Measurements from ENCODE around the gene IGF2R. TPM values are rescaled to one million over a fixed set of nuclear protein-coding genes. Genes with fewer than 3 reads are reported as not detected.

The IGF2R gene
- total RNA-seq, 1 experiment from 2014 or later, result 160 TPM

- no peaks in the 10 kb centered on the region for H3K27me3 Mint-ChIP-seq (ENCODE audit: insufficient read depth, unreplicated experiment)
- no peak overlapping the region for H3K27ac Mint-ChIP-seq (ENCODE audit: low read depth, unreplicated experiment)
- ChIA-PET POLR2A (interaction anchor here (0.9 to 1.7 kb wide), 3 partner anchors 9 to 22 kb away, joined by 3 to 6 read pairs (median 4); no protein-coding TSS in a partner anchor), CTCF (interaction anchor here (0.5 to 0.6 kb wide), 2 partner anchors 10 to 28 kb away, joined by 3 to 4 read pairs; no protein-coding TSS in a partner anchor)
- no peak for TF ChIP-seq CTCF (IDR thresholded peaks at IDR 0.05; ENCODE audit: unreplicated experiment)
- no peaks in the 10 kb centered on the region for H3K9me3 Mint-ChIP-seq (ENCODE audit: unreplicated experiment)
- H3K4me1 Mint-ChIP-seq (ENCODE audit: insufficient read depth, unreplicated experiment), result peaks cover 29% of the 10 kb centered on the region
- DNase-seq (ENCODE audit: unreplicated experiment), result no peak
- H3K4me3 Mint-ChIP-seq (ENCODE audit: unreplicated experiment), result no peak overlapping the region
- no peaks in the 10 kb centered on the region for H3K36me3 Mint-ChIP-seq (ENCODE audit: insufficient read depth, unreplicated experiment)
- intact Hi-C loops (cut with micrococcal nuclease), result no loop called here
- BruUV-seq (replicated peaks), result no TSS peak
Observed at GRCh38 chr6:159957071-159957673, 11.7 kb upstream of the IGF2R start.

- BruUV-seq (replicated peaks), result no TSS peak
- Mint-ChIP-seq H3K9me3 (ENCODE audit: unreplicated experiment) (no peaks in the 10 kb centered on the region), H3K27me3 (ENCODE audit: insufficient read depth, unreplicated experiment) (no peaks in the 10 kb centered on the region), H3K27ac (ENCODE audit: low read depth, unreplicated experiment) (no peak overlapping the region), H3K4me3 (ENCODE audit: unreplicated experiment) (no peak overlapping the region), H3K36me3 (ENCODE audit: insufficient read depth, unreplicated experiment) (no peaks in the 10 kb centered on the region), H3K4me1 (ENCODE audit: insufficient read depth, unreplicated experiment) (peaks cover 22% of the 10 kb centered on the region)
- ChIA-PET POLR2A (interaction anchor here (0.7 kb wide), 1 partner anchor 17 kb away, joined by 4 read pairs; no protein-coding TSS in a partner anchor), CTCF (interaction anchor here (0.5 kb wide), 1 partner anchor 83 kb away, joined by 3 read pairs; no protein-coding TSS in a partner anchor)
- intact Hi-C loops (cut with micrococcal nuclease), result no loop called here
- DNase-seq (ENCODE audit: unreplicated experiment), result no peak
- no peak for TF ChIP-seq CTCF (IDR thresholded peaks at IDR 0.05; ENCODE audit: unreplicated experiment)
Observed at GRCh38 chr6:159959165-159959975, 9.5 kb upstream of the IGF2R start.

DNA sequence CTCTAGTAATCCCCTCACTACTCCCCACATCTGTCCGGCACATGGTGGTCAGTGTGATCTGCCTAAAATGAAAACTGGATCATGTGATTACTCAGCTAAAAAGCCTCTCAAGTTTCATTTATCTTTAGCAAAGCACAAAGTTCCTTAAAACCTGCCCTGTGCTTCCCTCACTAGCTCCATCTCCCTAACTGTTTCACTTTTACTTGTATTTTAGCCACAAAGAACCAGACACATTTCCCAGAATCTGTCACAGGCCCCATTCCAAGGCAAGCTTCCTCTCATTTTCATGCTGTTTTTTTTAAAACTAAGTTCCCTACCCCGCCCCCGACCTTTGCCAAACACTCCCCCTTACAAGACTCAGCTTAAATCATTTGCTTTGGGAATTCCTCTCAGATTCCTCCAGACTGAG is 8.9 kb upstream of the IGF2R start:
- Mint-ChIP-seq H3K4me3 (ENCODE audit: unreplicated experiment) (no peak overlapping the region), H3K27ac (ENCODE audit: low read depth, unreplicated experiment) (no peak overlapping the region), H3K27me3 (ENCODE audit: insufficient read depth, unreplicated experiment) (no peaks in the 10 kb centered on the region), H3K4me1 (ENCODE audit: insufficient read depth, unreplicated experiment) (peaks cover 22% of the 10 kb centered on the region), H3K36me3 (ENCODE audit: insufficient read depth, unreplicated experiment) (no peaks in the 10 kb centered on the region), H3K9me3 (ENCODE audit: unreplicated experiment) (no peaks in the 10 kb centered on the region)
- no TSS peak for BruUV-seq (replicated peaks)
- TF ChIP-seq CTCF (IDR thresholded peaks at IDR 0.05; ENCODE audit: unreplicated experiment), result no peak
- intact Hi-C loops (cut with micrococcal nuclease), result no loop called here
- CTCF ChIA-PET, result interaction anchor here (0.7 kb wide), 1 partner anchor 89 kb away, joined by 3 read pairs; no protein-coding TSS in a partner anchor
- POLR2A ChIA-PET, result no interaction called here
- no peak for DNase-seq (ENCODE audit: unreplicated experiment)

- Mint-ChIP-seq H3K9me3 (ENCODE audit: unreplicated experiment) (no peaks in the 10 kb centered on the region), H3K4me1 (ENCODE audit: insufficient read depth, unreplicated experiment) (peaks cover 22% of the 10 kb centered on the region), H3K4me3 (ENCODE audit: unreplicated experiment) (no peak overlapping the region), H3K27me3 (ENCODE audit: insufficient read depth, unreplicated experiment) (no peaks in the 10 kb centered on the region), H3K36me3 (ENCODE audit: insufficient read depth, unreplicated experiment) (no peaks in the 10 kb centered on the region), H3K27ac (ENCODE audit: low read depth, unreplicated experiment) (no peak overlapping the region)
- BruUV-seq (replicated peaks), result no TSS peak
- ChIA-PET CTCF (interaction anchor here (0.7 kb wide), 1 partner anchor 89 kb away, joined by 3 read pairs; no protein-coding TSS in a partner anchor), POLR2A (interaction anchor here (0.7 to 1.4 kb wide), 2 partner anchors 14 to 18 kb away, joined by 4 to 5 read pairs; no protein-coding TSS in a partner anchor)
- intact Hi-C loops (cut with micrococcal nuclease), result no loop called here
- TF ChIP-seq CTCF (IDR thresholded peaks at IDR 0.05; ENCODE audit: unreplicated experiment), result no peak
- no peak for DNase-seq (ENCODE audit: unreplicated experiment)
Observed at GRCh38 chr6:159960485-159960884, 8.4 kb upstream of the IGF2R start.
